HG02885 (cell line): ENCODE results near the gene PLXNB3.
"Not testable (repeated sequence)": the region's sequence is repeated elsewhere in the genome, so short reads cannot be mapped to it uniquely, and the experiment has no call there.

Experiments
- ATAC-seq: cut with Tn5 transposase; IDR thresholded peaks from one replicate; pipeline ENCODE4 v1.9.1; 2021; ENCODE audit warnings: mild to moderate bottlenecking; ENCODE audit not compliant: unreplicated experiment, poor library complexity

The PLXNB3 gene

DNA sequence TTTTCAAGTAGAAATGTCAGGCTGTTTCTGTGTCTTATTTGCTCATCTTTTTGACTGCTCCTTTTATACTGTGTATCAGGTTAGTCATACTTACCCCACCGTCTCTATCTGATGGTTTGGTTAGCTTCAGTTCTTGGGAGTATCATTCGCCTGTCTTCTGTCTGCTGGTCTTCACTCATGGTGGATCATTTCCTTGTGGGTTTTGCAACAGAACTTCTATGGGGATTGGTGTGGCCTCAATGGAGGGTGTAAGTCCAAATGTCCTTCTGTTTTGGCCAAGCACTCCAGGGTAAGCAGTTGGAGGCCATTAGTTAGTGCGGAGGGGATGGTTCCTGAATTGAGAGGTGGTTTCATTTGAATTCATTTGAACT lies 32.2 kb upstream of the PLXNB3 start:
- ATAC-seq: no peak

DNA sequence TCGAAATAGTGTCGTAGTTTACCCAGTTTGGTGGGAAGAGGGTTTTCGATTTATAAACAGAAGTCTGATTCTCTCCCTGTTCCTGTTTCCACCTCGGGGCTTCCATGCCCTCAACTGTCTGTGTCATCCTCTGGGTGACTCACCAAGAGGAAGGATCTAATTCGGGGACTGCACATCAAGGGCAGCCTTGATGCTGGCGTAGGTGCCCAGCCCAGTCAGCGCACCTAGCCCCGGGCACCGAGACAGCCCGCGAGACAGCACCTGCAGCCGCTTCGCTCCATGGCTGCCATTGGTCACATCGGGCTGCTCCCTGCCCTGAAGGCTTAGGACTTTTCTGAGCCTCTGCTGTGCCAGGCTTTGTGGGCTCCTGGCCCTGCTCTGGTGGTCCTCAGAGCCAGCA lies 31.6 kb upstream of the PLXNB3 start:
- no peak for ATAC-seq

DNA sequence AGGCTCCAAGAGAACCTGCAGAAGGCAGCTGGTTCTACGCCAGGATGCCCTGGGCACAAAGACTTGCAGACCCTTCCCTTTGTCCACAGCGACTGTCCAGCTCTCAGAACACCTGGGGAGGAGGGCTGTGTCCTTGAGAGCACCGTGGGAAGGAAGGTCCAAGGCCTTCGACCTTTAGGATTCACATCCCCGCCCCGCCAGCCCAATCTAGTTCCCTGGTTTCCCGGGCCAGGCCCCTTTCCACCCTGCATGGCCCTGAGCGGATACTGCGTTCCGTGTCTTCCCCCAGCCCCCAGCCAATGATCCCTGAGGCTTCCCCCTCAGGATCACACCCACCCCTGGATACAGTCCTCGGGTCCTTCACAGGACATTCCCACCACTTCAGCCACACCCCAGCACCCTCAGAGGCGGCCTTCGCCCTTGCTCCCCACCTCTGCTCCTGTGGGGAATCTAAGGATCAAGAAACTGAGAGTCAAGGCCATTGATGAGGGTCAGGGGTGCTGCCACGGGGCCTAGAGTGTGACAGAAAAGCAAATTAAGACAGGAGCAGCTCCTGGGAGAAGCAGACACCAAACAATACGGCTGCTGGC lies 30.3 kb upstream of the PLXNB3 start:
- no peak for ATAC-seq

DNA sequence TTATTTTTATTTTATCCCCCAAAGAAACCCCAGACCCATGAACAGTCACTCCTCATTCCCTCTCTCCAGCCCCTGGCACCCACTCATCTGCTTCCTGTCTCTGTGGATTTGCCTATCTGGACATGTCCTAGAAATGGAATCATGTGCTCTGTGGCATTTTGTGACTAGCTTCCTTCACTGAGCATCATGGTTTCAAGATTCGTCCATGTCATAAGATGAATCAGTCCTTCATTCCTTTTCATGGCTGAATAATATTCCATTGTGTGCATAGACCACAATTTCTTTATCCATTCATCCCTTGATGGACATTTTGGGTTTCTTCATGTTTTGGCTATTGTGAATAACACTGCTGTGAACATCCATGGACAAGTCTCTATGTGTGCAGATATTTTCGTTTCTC lies 29.2 kb upstream of the PLXNB3 start:
- no peak for ATAC-seq

- ATAC-seq: no peak
These were observed 28.8 kb upstream of the PLXNB3 start for GRCh38 chrX:153735274-153735673.

- no peak for ATAC-seq
These were observed 27.8 kb upstream of the PLXNB3 start for GRCh38 chrX:153736071-153736820.

DNA sequence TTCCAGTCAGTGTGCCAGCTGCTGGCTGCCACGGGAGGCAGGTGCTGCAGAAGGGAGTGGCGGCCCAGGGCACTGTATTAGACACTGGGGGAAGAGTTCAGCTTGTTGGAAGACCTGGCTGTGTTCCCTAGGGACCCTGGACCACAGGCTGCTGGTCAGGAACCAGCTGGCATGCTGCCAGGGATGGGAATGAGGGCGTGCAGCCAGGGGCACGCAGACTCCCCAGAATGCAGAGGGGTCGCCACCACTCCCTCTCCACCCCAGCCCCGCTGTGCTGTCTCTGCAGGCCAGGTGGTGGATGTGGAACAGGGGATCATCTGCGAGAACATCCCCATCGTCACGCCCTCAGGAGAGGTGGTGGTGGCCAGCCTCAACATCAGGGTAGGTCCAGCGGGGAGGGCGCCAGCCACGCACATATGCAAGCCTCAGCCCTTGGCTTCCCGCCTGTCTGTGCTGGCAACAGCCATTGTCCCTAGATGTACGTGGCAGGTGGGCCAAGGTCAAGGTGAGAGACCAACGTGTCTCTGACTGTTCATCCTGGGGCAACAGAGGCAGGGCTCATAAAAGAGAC lies 27.1 kb upstream of the PLXNB3 start:
- no peak for ATAC-seq

DNA sequence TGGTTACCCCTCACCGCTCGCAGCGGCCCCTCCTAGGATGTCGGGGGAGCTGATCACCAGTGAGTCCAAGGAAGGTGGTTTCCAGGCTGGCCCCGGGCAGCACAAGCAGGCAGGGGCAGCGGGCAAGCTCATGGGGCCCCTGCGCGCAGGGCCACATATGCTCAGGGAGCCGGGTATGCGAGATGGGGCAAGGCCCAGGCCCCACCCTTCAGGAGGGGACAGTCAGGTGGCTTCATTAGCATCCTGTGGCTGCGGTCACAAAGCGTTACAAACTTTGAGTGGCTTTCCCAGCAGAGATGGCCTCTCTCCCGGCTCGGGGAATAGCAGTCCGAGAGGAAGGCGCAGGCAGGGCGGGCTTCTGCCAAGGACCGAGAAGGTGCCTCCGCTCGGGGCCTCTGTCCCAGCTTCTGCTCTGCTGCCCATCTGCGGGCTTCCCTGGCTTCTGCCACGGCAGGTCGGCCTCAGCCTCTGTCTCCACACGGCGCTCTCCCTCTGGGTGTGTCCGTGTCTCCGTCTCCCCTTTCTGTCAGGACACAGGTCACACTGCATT lies 25.9 kb upstream of the PLXNB3 start:
- ATAC-seq: no peak

DNA sequence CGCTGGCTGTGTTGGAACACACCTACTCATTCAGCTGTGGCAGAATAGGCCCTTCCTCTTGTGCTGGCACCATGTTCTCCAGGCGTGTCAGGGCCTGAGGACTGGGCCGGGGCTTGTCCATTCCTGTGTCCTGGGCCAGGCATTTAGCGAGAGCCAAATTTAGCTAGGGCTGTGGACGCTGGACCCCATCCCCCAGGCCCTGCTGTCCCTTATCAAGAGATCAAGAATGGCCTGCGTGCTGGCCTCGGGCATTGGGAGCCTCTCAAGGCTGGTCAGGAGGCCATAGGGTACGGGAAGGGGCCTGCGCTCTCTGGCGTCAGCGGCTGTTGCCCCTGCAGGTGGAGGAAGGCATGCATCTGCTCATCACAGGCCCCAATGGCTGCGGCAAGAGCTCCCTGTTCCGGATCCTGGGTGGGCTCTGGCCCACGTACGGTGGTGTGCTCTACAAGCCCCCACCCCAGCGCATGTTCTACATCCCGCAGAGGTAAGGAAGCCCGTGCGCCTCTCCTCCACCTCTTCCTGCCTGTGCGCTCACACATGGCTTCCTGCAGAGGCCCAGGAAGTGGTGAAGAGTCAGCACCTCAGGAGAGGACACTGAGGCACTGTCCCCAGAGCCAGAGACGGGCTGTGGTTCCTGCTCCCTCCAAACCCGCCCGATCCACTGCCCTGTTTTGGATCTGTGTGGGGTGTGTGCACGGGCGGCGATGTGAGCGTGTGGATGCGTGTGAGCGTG lies 24.1 kb upstream of the PLXNB3 start:
- ATAC-seq: no peak

DNA sequence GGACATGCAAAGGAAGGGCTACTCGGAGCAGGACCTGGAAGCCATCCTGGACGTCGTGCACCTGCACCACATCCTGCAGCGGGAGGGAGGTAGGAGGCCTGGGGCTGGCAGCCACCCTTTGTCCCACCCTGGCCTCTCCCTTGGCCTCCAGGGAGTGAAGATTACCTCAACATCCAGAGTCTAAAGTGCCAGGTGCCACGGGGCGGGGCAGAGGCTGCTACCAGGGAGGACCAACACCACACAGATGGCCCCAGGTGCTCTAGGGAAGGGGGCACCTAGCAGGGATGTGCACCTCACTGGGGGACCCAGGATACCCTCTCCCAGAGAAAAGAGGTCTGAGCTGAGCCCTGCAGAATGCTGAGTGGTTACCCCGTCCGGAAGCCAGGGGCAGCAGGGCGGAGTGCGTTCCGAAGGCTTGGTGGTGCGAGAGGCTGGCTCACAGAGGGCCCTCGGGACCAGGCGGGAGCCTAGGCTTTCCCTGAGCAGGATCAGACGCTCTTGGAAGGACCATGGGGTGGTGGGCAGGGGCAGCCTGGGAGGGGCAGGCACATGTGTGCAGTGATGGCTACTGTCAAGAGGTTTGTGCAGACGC lies 23.3 kb upstream of the PLXNB3 start:
- no peak for ATAC-seq

GRCh38 chrX:153741446-153741845 lies 22.6 kb upstream of the PLXNB3 start:
- ATAC-seq: no peak

- ATAC-seq: not testable (repeated sequence)
These were observed 21.9 kb upstream of the PLXNB3 start for GRCh38 chrX:153742111-153742510.

GRCh38 chrX:153742796-153743467 lies 21.1 kb upstream of the PLXNB3 start:
- not testable (repeated sequence) for ATAC-seq

GRCh38 chrX:153743468-153744209 lies 20.4 kb upstream of the PLXNB3 start:
- not testable (repeated sequence) for ATAC-seq

- ATAC-seq: no peak
These were observed 19.6 kb upstream of the PLXNB3 start for GRCh38 chrX:153744210-153745066.

GRCh38 chrX:153745067-153745433 lies 19.0 kb upstream of the PLXNB3 start:
- not testable (repeated sequence) for ATAC-seq

DNA sequence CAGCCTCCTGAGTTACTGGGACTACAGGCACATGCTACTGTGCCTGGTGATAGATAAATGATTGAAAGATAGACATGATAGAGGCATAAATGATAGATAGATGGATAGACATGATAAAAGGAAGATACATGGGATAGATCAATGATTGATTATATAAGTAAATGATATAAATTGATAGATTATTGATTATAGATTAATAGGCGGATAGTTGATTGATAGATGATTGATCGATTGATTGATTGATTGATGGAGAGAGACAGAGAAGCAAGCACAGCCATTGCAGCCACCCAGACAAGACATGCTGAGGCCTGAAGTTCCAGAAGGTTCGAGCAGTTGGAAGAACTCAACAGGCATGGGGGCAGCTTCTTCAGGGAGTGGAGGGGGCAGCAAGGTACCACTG lies 17.7 kb upstream of the PLXNB3 start:
- ATAC-seq: no peak

DNA sequence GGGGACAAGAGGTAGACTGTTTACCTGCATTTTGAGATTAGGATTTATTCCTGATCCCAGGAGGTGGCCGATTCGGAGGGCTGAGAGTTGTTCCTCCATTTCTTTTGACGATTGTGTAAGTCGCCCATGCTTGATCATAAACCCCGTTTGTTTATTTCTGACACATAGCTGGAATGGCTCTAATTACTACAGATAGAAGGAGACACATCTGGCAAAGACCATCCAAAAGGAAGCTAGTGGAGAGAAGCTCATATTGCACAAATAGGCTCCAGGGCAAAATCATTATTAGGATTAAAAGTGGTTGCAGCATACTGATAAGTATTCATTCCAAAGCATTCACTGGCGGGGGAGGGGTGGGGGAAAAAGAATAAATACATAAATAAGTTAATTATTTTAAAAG lies 17.1 kb upstream of the PLXNB3 start:
- not testable (repeated sequence) for ATAC-seq
